ENCODE measurements around the gene SYNE3.

DNA sequence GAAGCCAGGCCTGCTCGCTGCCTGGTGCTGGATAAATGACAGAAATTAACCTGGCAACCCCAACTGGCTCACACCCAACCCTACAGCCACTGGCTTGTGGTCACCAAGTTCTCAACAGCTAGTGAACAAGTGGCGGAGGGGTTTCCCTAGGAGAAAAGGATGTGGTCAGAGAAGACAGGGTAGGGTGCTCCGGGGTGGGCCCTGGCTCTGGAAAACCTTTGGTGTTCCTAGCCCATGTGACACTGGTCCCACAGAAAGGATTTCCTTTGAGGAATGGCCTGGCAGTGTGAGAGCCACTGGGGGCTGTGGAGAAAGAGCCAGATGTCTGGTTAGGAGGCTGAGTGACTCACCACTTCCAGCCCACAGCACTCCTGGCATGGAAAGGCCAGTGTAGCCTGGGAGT lies 8.7 kb downstream of the SYNE3 start:
- no peak for TF ChIP-seq POLR2AphosphoS5 (IDR thresholded peaks at IDR 0.05; ENCODE audit: borderline replicate concordance, low read depth, low read length)
- no peak for TF ChIP-seq EZH2 (IDR thresholded peaks at IDR 0.05)

Measured in SK-N-MC (cell line).